Upper lobe of right lung (tissue), 1 donor: ENCODE measurements around the gene EPB41L2. TPM values are rescaled to one million over a fixed set of nuclear protein-coding genes. Genes with fewer than 3 reads are reported as not detected.

Experiments used
- ATAC-seq: fragments of 200-7000 bp; cut with Tn5 transposase; one replicate; pipeline ENCODE4 v1.9.1; 2020; ENCODE audit warnings: mild to moderate bottlenecking, moderate library complexity
- DNase-seq: peaks from one replicate; pipeline ENCODE4 v3.0.0-alpha.2; 2020
- H3K27ac ChIP-seq: fragments of 200-600 bp; one replicate; pipeline ENCODE4 v1.8.0; 2022
- H3K27me3 ChIP-seq: fragments of 200-600 bp; one replicate; pipeline ENCODE4 v1.8.0; 2022; ENCODE audit warnings: mild to moderate bottlenecking
- H3K36me3 ChIP-seq: fragments of 200-600 bp; one replicate; pipeline ENCODE4 v1.8.0; 2022
- H3K4me1 ChIP-seq: fragments of 200-600 bp; one replicate; pipeline ENCODE4 v1.8.0; 2022
- H3K4me3 ChIP-seq: fragments of 200-600 bp; one replicate; pipeline ENCODE4 v1.8.0; 2022; ENCODE audit warnings: mild to moderate bottlenecking
- H3K9me3 ChIP-seq: fragments of 200-600 bp; one replicate; pipeline ENCODE4 v1.8.0; 2022
- intact Hi-C: fragments of 100-400 bp; cut with DNase I; formaldehyde crosslinking; loops from one replicate; pipeline ENCODE4 v1.11.0; 2022
- total RNA-seq: library from RNA; stranded (reverse); fragmentation: NEBNext Ultra II Directional; extraction: Animal tissue kit (Norgen Biotek cat#: 25700); gene quantifications from one replicate; pipeline ENCODE4 v1.2.1, GENCODE V29; 2021
- TF ChIP-seq, protein P1 (sequence below): fragments of 200-600 bp; IDR thresholded peaks from one replicate; pipeline ENCODE4 v1.8.0; 2022; ENCODE audit warnings: antibody characterized with exemption
- donor health status: DM: no; HTN: yes; CAD: no; lungs with severe emphysema.

Gene EPB41L2
- total RNA-seq, 1 donor from 2014 or later: 174 TPM

DNA sequence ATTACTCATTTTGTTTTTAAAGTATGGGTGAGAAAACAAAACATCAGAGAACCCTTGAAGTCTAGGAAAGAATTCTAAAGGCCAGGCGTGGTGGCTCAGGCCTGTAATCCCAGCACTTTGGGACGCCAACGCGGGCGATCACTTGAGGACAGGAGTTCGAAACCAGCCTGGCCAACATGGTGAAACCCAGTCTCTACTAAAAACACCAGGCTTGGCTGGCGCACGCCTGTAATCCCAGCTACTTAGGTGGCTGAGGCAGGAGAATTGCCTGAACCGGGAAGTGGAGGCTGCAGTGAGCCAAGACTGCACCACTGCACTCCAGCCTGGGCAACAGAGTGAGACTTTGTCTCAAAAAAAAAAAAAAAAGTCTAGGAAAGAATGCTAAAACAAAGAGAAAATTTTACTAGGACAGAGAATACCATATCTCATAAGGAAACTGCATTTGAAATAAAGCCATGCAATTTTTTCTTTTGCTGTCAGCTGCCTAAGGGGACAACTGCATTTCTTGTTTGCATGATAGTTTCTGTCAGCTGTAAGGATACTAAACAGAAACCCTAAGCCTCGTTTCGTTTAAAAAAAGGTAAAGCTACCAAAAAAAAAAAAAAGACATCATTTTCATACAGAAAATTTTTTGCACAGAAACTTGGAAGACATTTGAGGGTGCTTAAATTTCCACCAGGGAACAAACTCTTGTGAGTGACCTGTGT is 203.7 kb downstream of the EPB41L2 start:
- H3K36me3 ChIP-seq: peaks cover 31% of the 10 kb centered on the region
- H3K4me1 ChIP-seq: no peaks in the 10 kb centered on the region
- no peak overlapping the region for H3K27ac ChIP-seq
- H3K27me3 ChIP-seq: no peaks in the 10 kb centered on the region
- DNase-seq (no peak), ATAC-seq (no peak)
- TF ChIP-seq, protein P1, sequence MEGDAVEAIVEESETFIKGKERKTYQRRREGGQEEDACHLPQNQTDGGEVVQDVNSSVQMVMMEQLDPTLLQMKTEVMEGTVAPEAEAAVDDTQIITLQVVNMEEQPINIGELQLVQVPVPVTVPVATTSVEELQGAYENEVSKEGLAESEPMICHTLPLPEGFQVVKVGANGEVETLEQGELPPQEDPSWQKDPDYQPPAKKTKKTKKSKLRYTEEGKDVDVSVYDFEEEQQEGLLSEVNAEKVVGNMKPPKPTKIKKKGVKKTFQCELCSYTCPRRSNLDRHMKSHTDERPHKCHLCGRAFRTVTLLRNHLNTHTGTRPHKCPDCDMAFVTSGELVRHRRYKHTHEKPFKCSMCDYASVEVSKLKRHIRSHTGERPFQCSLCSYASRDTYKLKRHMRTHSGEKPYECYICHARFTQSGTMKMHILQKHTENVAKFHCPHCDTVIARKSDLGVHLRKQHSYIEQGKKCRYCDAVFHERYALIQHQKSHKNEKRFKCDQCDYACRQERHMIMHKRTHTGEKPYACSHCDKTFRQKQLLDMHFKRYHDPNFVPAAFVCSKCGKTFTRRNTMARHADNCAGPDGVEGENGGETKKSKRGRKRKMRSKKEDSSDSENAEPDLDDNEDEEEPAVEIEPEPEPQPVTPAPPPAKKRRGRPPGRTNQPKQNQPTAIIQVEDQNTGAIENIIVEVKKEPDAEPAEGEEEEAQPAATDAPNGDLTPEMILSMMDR: no peak
- H3K9me3 ChIP-seq: no peaks in the 10 kb centered on the region
- no peak overlapping the region for H3K4me3 ChIP-seq
- intact Hi-C loops: no loop called here

GRCh38 chr6:130858498-130859160 is 204.4 kb downstream of the EPB41L2 start:
- ATAC-seq (no peak), DNase-seq (no peak)
- Histone ChIP-seq H3K4me1 (no peaks in the 10 kb centered on the region), H3K4me3 (no peak overlapping the region), H3K9me3 (no peaks in the 10 kb centered on the region), H3K27ac (no peak overlapping the region), H3K27me3 (no peaks in the 10 kb centered on the region), H3K36me3 (peaks cover 26% of the 10 kb centered on the region)
- intact Hi-C loops: no loop called here
- TF ChIP-seq, protein P1: no peak

DNA sequence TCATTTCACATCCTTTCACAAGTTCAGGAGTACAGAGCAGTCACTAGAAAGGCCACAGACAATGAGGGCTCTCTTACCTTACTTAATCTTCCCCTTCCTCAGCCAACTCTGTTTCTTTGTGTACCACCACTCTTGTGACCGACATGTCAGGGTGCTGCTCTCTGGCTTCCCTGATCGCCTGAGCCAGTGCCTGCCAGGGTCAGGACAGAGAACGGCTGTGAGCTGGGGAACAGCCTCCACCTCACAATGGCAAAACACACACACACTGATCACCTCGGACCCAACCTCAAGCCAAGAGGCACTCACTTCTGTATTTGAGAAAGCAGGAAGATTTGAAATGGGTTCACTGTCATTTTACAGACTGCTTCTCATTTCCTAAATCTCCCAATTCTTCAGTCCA is 205.0 kb downstream of the EPB41L2 start:
- Histone ChIP-seq H3K27ac (no peak overlapping the region), H3K9me3 (no peaks in the 10 kb centered on the region), H3K4me1 (no peaks in the 10 kb centered on the region), H3K27me3 (no peaks in the 10 kb centered on the region), H3K36me3 (peaks cover 21% of the 10 kb centered on the region), H3K4me3 (no peak overlapping the region)
- TF ChIP-seq, protein P1: no peak
- DNase-seq: no peak
- no peak for ATAC-seq
- intact Hi-C loops: no loop called here

GRCh38 chr6:130853555-130854183 is 209.4 kb downstream of the EPB41L2 start:
- TF ChIP-seq, protein P1: no peak
- Histone ChIP-seq H3K9me3 (no peaks in the 10 kb centered on the region), H3K4me3 (no peak overlapping the region), H3K4me1 (no peaks in the 10 kb centered on the region), H3K27ac (no peak overlapping the region), H3K27me3 (no peaks in the 10 kb centered on the region), H3K36me3 (peaks cover 6% of the 10 kb centered on the region)
- no peak for ATAC-seq
- DNase-seq: no peak
- intact Hi-C loops: no loop called here

DNA sequence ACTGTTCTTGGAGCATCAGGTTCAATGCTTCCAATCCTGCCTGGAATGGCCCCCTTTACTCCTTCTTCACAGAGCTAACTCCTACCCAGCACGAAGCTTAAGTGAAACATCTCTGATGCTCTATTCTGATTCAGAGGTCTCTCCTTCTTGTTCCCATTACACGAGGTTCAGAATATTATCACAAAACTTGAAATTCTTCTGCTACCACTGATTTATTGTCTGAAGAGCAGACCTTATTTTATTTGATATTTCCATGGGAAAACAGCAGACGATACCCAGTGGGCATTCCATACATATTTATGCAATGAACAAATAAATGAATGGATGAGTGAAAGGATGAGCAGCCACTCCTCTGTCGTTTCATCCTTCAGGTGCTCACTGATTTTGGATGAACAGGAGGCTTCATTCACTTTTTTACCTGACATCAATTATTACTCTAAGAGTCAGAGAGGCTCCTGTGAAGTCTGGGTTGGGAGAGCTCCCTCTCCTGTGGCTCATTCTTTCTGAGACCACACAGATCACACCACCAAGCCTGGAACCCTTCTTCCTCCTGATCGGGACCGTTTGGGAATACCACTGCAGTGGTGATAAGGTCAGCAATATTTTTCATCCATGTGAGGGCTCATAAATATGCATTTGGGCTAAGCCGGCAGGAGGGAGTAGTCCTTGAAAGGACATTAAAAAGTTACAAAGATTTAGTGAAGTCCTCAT is 210.0 kb downstream of the EPB41L2 start:
- intact Hi-C loops: no loop called here
- no peak for DNase-seq
- Histone ChIP-seq H3K9me3 (no peaks in the 10 kb centered on the region), H3K27ac (no peak overlapping the region), H3K27me3 (no peaks in the 10 kb centered on the region), H3K36me3 (peaks cover 3% of the 10 kb centered on the region), H3K4me3 (no peak overlapping the region), H3K4me1 (no peaks in the 10 kb centered on the region)
- TF ChIP-seq, protein P1: no peak
- no peak for ATAC-seq
